Heart left ventricle (tissue), 13 donors: ENCODE data around the gene PRICKLE3.

Experiments
- CTCF ChIP-seq, 12 donors: fragments of 200-600 bp; sonication (generic) in 4 of 12; IDR thresholded peaks; one replicate each; pipeline versions ENCODE4 v1.5.0 to v1.8.0; 2018 to 2022; ENCODE audit warnings: antibody characterized with exemption in 12 of 12, mild to moderate bottlenecking in 5 of 12
- POLR2A ChIP-seq, 2 donors: fragments of 450-650 bp; IDR thresholded peaks; one replicate each; pipeline ENCODE4 v1.6.1; 2017; ENCODE audit warnings: antibody characterized with exemption in 2 of 2, mild to moderate bottlenecking in 2 of 2, moderate library complexity in 2 of 2
- donor health status: ischemic (EF 13 %, LVEDD 7.1; RV severe dilation, severe dysfunction).
- donor health status: DM: no; HTN: yes; CAD: no.
- donor health status: DM: no; HTN: no; CAD: no.
- donor health status: ischemic (EF 25% LVEDD 6.9; RV normal size, moderate dysfunction).
- donor health status: ischemic (EF 25% LVEDD 5.7; RV mildly dilated, moderate dysfunction).
- donor health status: ischemic (EF 35%, LVEDD 5.7; RV mildly dilated, moderate dysfunction).
- donor health status: nonischemic (EF 11% LVEDD 7.7; RV severe dilation, severe dysfunction).
- donor health status: DM: yes; HTN: yes; CAD: no.
- donor health status: PGD.
- donor health status: ischemic (EF 29% LVEDD 5.4; RV normal size, mild dysfunction).
- donor health status: nonischemic (EF 23%, LVEDD 6.1; RV moderate dilation, normal function).

- no peak for TF ChIP-seq POLR2A (IDR thresholded peaks at IDR 0.05)
- no peak for TF ChIP-seq CTCF (IDR thresholded peaks at IDR 0.05)
Observed at GRCh38 chrX:49129427-49129826, 56.7 kb downstream of the PRICKLE3 start.
